ACHN (cell line): ENCODE measurements around the gene PRKG2.
A peak's percentile ranks its signal among the peaks of the same experiment; 100 is the strongest.
"Not testable (repeated sequence)": the region's sequence is repeated elsewhere in the genome, so short reads cannot be mapped to it uniquely, and the experiment has no call there.

ENCODE experiments used
- DNase-seq: peaks from one replicate; pipeline ENCODE4 v3.0.0-alpha.2; 2015
- in situ Hi-C: cut with HindIII; loops from 2 replicates; pipeline ENCODE4 v1.10.0; 2017; ENCODE audit warnings: low sequenced_read_pairs, low pct_ligation_motif_present, low pct_unique_long_range_greater_than_20kb

Gene PRKG2

GRCh38 chr4:81166458-81167160, 48.4 kb downstream of the PRKG2 start:
- in situ Hi-C loops: no loop called here
- DNase-seq: no peak

- in situ Hi-C loops: no loop called here
- no peak for DNase-seq
Observed at GRCh38 chr4:81165861-81166430, 49.1 kb downstream of the PRKG2 start.

- in situ Hi-C loops: no loop called here
- peak; percentile 43 for DNase-seq
Observed at GRCh38 chr4:81164623-81165416, 50.2 kb downstream of the PRKG2 start.

- no peak for DNase-seq
- in situ Hi-C loops: no loop called here
Observed at GRCh38 chr4:81164126-81164525, 50.9 kb downstream of the PRKG2 start.

GRCh38 chr4:81162752-81163458, 52.1 kb downstream of the PRKG2 start:
- in situ Hi-C loops: no loop called here
- no peak for DNase-seq

GRCh38 chr4:81153714-81154323, 61.2 kb downstream of the PRKG2 start:
- DNase-seq: peak; percentile 51
- in situ Hi-C loops: not testable (repeated sequence)

- DNase-seq: no peak
- in situ Hi-C loops: no loop called here
Observed at GRCh38 chr4:81152839-81153713, 61.9 kb downstream of the PRKG2 start.

GRCh38 chr4:81149976-81150375, 65.0 kb downstream of the PRKG2 start:
- in situ Hi-C loops: no loop called here
- no peak for DNase-seq

- in situ Hi-C loops: no loop called here
- no peak for DNase-seq
Observed at GRCh38 chr4:81148576-81148975, 66.4 kb downstream of the PRKG2 start.

- in situ Hi-C loops: no loop called here
- no peak for DNase-seq
Observed at GRCh38 chr4:81146466-81146865, 68.6 kb downstream of the PRKG2 start.

- in situ Hi-C loops: no loop called here
- DNase-seq: no peak
Observed at GRCh38 chr4:81143183-81143582, 71.8 kb downstream of the PRKG2 start.

GRCh38 chr4:81142744-81143143, 72.3 kb downstream of the PRKG2 start:
- in situ Hi-C loops: no loop called here
- DNase-seq: no peak

GRCh38 chr4:81137894-81138293, 77.1 kb downstream of the PRKG2 start:
- in situ Hi-C loops: no loop called here
- DNase-seq: no peak

- in situ Hi-C loops: no loop called here
- DNase-seq: no peak
Observed at GRCh38 chr4:81137446-81137845, 77.6 kb downstream of the PRKG2 start.

- in situ Hi-C loops: no loop called here
- DNase-seq: no peak
Observed at GRCh38 chr4:81136161-81136905, 78.7 kb downstream of the PRKG2 start.

GRCh38 chr4:81135501-81135900, 79.5 kb downstream of the PRKG2 start:
- in situ Hi-C loops: no loop called here
- no peak for DNase-seq

GRCh38 chr4:81131563-81131962, 83.5 kb downstream of the PRKG2 start:
- in situ Hi-C loops: no loop called here
- no peak for DNase-seq
